Stimulated activated naive CD4-positive, alpha-beta T cell (primary cell): ENCODE measurements around the gene C1orf122.
"Not testable (repeated sequence)": the region's sequence is repeated elsewhere in the genome, so short reads cannot be mapped to it uniquely, and the experiment has no call there.

Experiments used
- DNase-seq, 6 experiments: peaks; one replicate each; lab custom pipeline; 2025; lab: John Stamatoyannopoulos, UW

Gene C1orf122

DNA sequence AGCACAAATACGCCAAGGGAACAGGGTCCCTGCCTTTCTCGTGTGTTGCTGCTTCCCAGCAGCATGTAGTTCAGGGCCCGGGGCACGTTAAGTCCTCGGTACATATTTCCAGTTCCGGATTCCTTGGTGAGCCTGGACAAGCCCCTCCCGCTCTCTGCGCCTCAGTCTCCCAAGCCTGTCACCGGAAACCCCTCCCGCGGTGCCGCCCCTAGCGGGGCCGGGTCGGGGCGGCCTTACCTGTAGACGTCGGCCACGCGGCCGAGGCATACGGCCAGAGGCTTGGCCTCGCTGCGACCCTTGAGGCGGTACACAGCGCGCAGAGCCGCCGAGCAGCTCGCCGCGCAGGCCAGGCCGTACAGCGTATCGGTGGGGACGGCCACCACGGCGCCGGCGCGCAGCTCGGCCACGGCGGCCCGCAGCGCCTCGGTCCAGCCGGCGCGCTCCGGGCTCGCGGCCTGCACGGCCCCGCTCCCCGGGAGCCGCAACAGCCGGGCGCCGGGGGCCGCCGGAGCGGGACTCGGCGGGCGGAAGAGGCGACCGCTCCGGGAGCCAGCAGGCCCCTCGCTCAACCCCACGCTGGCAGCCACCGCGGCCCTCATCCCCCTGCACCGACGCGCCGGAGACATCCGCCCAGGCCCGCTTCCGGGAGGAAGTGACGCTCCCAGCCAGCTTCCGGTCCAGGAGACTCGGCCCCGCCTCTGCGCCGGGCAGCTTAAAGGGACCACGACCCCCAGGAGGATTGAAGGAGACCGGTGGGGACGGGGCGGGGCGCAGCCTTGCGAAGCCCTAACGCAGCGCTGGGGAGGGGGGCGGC is at the start of gene C1orf122, which contains the start of gene YRDC:
TSS of gene C1orf122 (plus strand) at position 236 of the 814 bp plus-strand sequence. CDS start 615 bp downstream, outside the sequence.
TSS of gene YRDC (minus strand) at position 654 of the 814 bp plus-strand sequence. CDS start at position 626, 28 bp downstream.
- peak; percentile 74 to 87 (median 84) for DNase-seq

GRCh38 chr1:37759451-37759850 is 48.1 kb upstream of the C1orf122 start:
- no peak for DNase-seq

- no peak for DNase-seq
Observed at GRCh38 chr1:37761416-37762095, 46.0 kb upstream of the C1orf122 start.

DNA sequence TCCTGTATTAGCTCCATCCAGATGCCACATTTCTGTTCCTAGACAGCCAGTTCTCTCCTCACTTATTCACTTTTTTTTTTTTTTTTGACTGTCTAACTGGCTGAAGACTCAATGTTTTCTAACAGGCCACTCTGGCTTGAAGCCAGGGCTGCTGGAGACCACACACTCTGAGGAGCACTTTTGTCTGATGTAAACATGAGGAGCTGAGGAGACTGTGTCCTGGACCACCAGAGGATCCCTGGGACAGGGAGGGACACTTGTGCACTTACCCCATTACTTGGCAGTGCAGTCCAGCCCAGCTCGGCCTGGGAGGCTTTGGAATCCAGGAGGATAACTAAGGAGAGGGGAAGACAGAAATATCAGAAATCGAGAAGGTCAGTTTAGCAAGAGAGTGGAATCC is 45.1 kb upstream of the C1orf122 start:
- no peak for DNase-seq

DNA sequence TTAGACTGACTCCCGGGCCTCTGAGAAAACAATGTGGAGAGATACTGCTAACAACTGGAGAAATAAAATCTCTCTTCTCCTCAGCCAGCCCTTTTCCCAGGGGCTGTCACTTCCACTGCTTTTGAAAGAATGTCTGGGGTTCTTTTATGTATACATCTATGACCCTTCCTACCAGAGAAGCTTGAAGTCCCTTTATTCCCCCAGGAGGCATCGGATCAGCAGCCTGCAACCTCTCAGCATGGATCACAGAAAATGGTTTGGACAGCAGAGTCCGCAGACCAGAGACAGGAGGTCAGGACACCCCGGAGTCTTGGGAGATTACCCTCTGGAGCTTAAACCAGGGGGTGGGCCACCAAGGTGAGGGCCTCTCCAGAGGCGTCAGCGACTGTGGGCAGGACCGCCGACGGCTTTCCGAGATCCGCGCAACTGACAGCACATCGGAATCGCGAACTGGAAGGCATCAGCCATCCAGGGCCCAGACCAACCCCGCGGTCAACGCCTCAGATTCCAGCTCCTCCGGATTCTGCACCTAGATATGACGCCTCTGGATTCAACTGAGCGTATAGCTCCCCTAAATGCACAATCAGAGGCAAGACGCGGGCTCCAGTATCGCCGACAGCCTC is 43.7 kb upstream of the C1orf122 start:
- DNase-seq = no peak

DNA sequence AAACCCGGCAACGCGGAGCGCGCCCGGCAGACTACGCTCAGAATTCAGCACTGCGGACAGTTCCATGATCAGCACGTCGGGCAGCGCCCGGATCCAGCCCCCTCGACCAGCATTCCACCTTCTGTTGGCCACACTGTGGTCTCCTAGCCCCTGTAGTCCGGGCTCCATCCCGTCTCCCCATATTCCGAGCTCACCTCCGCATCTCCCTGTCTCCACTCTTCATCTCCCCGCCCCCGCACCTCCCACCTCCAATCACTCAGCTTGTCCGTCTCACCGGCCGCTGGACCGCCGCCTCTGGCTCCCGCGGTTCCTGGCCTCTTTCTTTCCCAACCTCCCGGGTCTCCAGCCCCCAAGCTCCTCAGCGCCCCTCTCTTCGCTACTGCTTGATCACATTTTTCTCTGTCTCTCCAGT is 43.2 kb upstream of the C1orf122 start:
- peak in 1 of 6 experiments; percentile 1 for DNase-seq

GRCh38 chr1:37764888-37765441 is 42.6 kb upstream of the C1orf122 start, which contains the start of gene EPHA10:
Gene EPHA10, minus strand, starts transcription at chr1:37765120. Its CDS starts 54 bp downstream, at chr1:37765066.
- DNase-seq = no peak

- no peak for DNase-seq
Observed at GRCh38 chr1:37765916-37766664, 41.5 kb upstream of the C1orf122 start.

- DNase-seq = no peak
Observed at GRCh38 chr1:37767488-37767887, 40.1 kb upstream of the C1orf122 start.

- not testable (repeated sequence) for DNase-seq
Observed at GRCh38 chr1:37771440-37771839, 36.1 kb upstream of the C1orf122 start.

DNA sequence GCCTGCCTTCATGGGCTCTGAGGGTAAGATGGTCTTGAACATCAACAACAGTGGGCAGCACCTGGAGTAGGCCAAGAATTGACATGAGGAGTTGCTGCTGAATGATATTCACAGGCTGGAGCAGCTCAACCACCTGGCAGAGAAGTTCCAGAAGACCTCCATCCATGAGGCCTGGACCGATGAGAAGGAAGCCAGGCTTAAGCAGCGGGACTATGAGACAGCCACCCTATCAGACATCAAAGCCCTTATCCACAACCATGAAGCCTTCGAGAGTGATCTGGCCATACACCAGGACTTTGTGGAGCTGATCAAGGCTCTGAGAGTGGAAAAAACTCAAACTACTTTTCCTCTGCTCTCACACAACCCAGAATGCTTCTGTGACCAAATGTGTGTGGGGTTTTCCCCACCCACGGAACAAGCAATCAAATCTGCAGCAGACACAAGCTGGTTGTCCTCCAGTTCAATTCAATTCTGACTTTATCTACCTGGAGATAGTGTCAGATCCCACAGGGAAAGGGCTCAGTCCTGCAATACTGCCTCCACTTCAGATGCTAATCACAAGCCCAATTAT is 30.6 kb upstream of the C1orf122 start:
- no peak for DNase-seq

GRCh38 chr1:37778654-37779053 is 28.9 kb upstream of the C1orf122 start:
- DNase-seq = no peak

- DNase-seq = no peak
Observed at GRCh38 chr1:37782491-37782890, 25.1 kb upstream of the C1orf122 start.

GRCh38 chr1:37792943-37793686 is 14.5 kb upstream of the C1orf122 start:
- no peak for DNase-seq

DNA sequence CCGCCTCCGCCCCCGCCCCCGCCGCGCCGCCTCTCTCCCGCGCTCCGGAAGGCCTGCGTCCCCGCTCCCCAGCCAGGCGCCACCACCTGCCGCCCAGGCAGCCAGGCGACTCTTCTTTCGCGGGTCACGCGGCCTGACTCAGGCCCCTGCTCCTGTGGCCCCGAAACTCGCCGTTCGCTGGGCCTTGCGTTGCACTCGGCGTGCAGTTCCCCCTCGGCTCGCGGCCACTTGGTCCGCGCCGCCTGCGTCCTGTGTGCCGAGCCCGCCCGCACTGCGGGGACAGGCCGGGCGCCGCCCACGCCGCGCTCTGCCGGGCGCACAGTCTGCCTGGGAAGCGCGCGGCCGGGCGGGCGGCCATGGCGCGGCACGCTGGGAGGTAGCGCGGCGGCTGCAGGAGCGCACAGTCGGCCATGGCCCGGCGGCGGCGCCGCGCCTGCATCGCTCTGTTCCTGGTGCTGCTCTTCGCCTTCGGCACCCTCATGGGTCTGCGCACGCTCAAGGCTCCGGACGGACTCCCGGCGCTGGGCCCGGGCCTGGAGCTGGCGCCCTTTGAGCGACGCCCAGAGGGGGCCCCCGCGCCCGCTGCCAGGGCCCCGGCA is 13.7 kb upstream of the C1orf122 start, which contains the start of gene MANEAL:
TSS of gene MANEAL (plus strand) at position 75 of the 599 bp plus-strand sequence. CDS start at position 411, 336 bp downstream.
- no peak for DNase-seq

DNA sequence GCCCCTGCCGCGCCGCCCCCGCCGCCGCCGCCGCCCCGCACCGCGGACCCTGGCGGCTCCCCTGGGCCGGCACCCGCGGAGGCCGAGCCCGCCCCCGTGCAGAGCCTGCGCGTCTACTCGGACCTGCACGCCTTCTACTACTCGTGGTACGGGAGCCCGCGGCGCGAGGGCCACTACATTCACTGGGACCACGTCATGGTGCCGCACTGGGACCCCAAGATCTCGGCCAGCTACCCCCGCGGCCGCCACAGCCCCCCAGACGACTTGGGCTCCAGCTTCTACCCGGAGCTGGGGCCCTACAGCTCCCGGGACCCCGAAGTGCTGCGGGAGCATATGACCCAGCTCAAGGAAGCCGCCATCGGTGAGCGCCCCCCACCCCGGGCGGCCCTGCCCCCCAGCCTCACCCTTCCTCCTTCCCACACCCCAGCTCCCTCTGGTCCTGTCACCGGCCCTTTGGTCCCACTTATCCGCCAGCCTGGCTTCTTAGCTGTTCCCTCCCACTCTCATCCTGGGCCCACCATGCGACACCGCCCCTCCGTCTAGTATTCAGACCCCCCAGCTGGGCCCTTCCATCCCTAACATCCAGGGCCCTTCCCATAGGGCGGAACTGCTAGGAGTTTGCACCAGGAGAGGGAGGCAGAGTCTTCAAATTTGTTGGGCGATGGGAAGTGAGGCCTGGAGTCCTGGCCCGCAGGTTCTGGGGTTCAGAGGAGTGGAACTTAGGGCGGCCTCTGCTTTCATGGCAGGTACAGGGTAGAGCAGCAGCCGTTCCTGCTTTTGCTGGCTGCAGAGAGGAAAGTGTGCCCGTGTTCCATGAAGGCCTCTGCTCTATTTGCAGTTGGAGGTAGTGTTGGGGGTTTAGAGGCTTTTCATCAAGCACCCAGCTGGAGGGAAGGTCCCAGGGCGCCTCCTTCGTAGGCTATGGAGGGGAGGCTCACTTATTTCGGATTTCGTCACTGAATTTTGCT is 12.9 kb upstream of the C1orf122 start:
- DNase-seq = no peak

DNA sequence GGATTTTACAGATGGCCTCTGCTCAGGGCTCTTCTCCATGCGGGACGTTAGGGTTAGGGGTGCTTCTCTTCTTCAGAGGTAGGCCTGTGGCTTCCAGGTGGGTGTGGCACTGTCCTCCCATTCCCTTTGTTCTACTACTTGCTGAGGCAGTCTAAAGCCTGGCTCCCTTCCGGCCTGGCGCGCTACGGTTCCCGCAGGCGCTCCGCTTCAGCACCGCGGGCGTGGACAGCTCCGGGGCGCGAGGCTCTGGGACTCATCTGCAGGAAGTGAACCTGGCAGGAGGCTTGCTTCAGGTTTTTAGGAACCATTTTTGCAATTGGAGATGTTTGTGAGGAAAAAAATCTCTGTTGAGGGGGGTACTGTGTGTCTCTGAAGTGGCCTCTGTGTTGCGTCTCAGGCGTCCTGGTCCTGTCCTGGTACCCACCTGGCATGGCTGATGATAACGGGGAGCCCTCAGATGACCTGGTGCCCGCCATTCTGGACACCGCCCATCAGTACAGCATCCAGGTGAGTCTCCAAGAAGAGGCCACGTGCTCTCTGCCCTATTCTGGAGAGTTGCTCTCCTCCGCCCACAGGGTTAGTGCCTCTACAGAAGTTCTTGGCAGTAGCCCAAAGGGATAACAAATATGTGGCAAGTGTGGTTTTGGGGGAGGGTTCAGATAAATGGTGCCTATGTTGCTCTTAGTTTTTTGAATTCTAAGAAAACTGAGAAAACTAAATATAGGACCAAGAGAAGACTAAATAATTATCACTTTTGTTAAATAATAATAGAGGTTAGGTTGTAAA is 12.1 kb upstream of the C1orf122 start:
- peak in 4 of 6 experiments; percentile 10 to 47 (median 21) for DNase-seq
